ENCODE data around the gene GPD1.

The GPD1 gene

DNA sequence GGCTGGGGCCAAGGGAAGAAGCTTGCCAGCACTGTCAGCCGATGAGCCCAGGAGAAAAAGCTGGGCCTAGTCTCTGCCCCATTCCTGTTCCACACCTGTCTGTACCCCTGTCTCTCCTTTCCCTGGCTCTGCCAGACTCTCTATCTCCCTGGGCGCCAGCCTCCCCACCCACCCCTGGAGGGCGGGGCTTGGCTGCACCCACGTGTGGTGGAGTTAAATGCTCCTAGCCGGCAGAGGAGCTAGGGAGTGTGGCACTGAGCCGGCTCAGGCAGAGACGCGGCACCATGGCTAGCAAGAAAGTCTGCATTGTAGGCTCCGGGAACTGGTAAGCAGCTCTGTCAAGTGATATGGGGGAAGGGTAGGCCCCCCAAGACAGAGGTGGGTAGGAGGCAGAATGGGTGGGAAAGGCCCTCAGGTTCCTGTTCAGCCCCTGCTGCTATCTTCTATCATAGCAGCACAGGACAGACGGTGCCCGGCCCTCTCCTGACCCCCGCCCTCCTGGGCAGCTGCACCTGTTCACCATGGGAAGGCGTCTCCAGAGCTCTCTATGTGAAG, at the start of gene GPD1:
TSS of gene GPD1 (plus strand) at position 242 of the 555 bp plus-strand sequence. CDS start at position 285, 43 bp downstream.
- DNase-seq (ENCODE audit: low spot score), result peak; percentile 74

- DNase-seq (ENCODE audit: low spot score), result peak; percentile 80
These were observed 47.8 kb upstream of the GPD1 start for GRCh38 chr12:50055831-50056638.

GRCh38 chr12:50056639-50056976, 47.2 kb upstream of the GPD1 start:
- DNase-seq (ENCODE audit: low spot score), result no peak

- peak; percentile 88 for DNase-seq (ENCODE audit: low spot score)
These were observed 46.6 kb upstream of the GPD1 start, which contains the start of gene ASIC1 for GRCh38 chr12:50057000-50057841. Gene ASIC1, plus strand, starts transcription at chr12:50057596. Its CDS starts 1,171 bp downstream, at chr12:50058767.

DNA sequence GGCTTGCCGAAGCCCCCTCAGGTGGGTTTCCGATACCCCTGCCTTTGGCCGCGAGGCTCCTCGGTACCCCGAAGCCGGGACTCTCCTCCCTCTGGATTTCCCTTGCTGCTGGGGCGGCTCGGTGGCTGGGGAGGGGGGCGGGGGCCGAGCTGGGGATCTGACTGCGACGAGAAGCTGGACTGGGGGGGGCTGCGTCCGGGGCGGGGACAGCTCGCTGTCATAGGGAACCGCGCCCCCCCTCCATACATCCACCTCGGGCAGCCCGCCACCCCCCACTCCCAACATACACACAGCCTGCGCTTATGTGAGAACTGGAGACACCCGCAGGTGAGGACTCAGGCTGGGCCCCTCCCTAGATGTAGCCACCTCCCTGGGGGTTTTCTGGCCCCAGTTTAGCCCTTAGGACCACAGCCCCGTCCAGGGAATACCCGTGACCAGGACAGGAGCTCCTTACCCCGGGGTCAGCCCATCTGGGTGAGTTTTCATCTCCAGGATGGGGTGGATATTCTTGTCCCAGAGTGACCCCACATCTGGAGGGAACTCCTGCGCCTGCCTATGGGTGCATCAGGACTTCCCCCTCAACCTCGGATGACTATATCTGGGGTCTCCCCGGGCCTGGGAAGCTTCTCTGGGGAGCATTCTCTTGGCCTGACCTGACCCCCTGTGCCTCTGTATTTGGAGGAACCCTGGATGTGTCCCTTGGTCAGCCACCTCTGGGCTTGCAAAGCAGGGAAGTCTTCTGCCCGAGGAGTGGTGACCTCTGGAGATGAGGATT, 45.7 kb upstream of the GPD1 start:
- no peak for DNase-seq (ENCODE audit: low spot score)

- DNase-seq (ENCODE audit: low spot score), result no peak
These were observed 45.0 kb upstream of the GPD1 start for GRCh38 chr12:50058743-50059312.

- DNase-seq (ENCODE audit: low spot score), result no peak
These were observed 44.2 kb upstream of the GPD1 start for GRCh38 chr12:50059440-50060119.

DNA sequence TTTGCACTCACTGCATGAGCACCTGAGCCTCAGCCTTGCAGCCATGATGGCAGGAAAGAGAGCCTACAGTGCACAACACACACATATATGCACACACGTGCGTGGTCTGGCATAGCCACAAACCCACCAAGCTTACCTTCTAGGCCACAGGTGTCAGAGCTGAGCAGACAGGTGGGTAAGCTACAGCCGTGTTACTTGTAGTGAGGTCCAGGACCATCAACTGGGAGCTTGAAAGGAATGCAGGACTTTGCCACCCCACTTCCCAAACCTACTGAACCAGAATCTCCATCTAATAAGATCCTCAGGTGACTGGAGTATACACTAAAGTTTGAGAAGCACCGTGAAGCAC, 43.7 kb upstream of the GPD1 start:
- DNase-seq (ENCODE audit: low spot score), result no peak

DNA sequence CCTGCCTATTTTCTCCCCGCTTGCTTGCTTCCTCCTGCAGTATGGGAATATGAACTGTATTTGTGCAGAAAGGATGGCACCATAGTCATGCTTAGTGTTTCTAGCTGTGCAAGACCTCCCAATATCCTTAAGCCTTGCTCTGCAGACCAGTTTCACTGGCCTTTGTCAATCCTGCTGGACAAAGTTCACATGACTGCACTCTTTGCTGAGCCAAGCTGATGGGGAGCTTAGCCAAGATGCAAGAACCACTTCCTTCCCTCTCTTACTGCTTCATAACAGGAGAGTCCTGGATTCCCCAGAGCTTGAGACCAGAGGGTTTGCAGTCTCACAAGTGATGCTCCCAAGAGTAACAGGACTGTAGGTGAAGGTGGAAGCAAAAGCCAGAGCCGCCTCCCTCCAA, 42.6 kb upstream of the GPD1 start:
- no peak for DNase-seq (ENCODE audit: low spot score)

GRCh38 chr12:50061946-50062686, 41.7 kb upstream of the GPD1 start:
- DNase-seq (ENCODE audit: low spot score), result no peak

DNA sequence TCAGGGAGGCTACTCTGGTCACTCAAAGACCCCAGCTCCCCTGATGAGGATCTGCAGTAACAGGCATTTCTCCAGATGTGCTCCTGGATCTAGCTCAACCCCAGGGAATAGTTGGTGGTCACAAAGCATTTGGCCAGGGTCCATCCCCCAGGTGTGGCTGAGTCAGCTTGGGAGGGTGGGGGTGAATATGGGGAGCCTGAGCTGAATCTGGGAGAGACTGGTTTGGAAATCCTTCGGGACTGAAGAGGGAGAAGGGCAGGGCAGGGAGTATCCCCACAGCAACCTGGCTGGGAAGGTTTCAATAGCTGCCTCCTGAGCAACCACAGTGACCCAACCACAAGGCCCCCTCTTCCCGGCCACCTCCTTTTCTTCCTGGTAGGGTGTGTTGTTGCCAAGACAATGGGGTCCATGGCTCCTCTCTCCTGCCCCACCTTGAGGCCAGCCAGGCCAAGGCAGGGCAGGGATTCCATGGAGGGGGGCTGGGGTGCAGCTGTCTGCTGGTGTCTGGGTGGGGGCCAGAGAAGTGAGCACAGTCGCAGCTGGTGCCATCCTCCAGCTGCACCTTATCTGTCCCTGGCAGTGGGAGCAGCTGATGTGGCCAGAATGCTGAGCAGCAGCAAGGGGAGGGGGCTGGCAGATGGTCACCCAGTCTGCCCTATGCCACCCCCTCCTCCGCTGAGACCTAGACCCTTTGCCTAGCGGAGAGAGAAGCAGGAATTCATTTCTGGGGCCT, 40.9 kb upstream of the GPD1 start:
- no peak for DNase-seq (ENCODE audit: low spot score)

GRCh38 chr12:50065726-50066310, 38.0 kb upstream of the GPD1 start:
- no peak for DNase-seq (ENCODE audit: low spot score)

GRCh38 chr12:50066402-50066801, 37.4 kb upstream of the GPD1 start:
- DNase-seq (ENCODE audit: low spot score), result peak; percentile 84

DNA sequence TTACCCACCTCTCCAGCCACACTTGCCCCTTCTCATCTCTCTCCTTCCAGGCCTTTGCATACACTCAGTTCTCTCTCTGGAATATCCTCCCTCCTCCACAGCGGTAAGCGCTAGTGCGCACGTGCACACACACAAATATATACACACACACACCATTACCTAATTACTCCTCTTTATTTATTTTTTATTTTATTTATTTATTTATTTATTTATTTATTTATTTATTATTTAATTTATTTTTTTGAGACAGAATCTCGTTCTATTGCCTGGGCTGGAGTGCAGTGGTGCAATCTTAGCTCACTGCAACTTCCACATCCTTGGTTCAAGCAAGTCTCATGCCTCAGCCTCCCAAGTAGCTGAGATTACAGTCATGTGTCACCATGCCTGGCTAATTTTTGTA, 34.7 kb upstream of the GPD1 start:
- no peak for DNase-seq (ENCODE audit: low spot score)

DNA sequence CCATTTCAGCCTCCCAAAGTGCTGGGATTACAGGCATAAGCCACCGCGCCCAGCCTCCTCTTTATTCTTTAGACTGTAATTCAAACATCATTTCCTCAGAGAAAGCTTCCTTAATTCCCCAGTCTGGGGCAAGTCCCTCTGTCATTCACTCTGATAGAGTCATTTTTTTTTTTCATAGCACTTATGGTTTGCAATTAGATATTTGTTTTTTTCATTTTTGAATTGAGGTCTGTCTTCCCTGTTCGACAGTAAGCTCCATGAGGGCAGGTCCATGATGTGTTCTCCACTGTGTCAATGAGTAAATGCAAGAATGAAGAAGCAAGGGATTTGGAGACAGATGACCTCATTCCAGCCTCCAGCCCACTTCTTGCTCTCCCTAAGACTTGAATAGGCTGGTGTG, 34.3 kb upstream of the GPD1 start:
- DNase-seq (ENCODE audit: low spot score), result no peak

GRCh38 chr12:50070314-50071060, 33.3 kb upstream of the GPD1 start:
- DNase-seq (ENCODE audit: low spot score), result peak; percentile 83

DNA sequence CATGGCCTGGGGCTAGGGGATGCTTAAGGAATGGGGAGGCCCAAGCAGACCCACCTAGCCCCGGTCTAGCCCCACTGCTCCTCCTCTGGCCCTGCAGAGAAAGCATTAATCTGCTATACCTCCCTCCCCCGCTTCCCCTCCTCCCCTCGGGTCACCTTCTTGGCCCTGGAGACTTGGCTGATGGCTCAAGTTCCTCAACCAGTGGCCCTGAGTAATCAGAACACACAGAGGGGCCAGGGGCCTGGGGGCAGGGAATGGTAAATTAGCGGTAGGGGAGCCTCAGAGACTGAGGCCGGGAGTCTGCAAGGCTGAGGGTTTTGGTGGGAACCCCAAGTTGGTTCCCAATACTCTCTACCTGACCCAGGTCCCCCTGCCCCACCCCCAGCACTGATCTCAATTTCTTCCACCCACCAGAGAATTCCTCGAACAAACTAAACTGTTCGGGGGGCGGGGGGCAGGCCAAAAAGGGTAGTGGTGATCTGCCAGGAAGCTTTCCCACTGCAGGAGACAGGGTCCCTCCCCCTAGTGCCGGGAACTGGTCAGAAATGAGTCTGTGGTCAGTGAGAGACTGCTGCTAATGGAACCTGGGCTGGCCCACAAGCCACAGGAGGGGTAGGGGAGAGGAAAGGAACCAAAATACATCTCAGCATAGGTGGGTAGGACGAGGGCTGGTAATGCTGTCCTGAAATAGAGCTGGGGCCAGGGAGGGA, 31.5 kb upstream of the GPD1 start:
- no peak for DNase-seq (ENCODE audit: low spot score)

DNA sequence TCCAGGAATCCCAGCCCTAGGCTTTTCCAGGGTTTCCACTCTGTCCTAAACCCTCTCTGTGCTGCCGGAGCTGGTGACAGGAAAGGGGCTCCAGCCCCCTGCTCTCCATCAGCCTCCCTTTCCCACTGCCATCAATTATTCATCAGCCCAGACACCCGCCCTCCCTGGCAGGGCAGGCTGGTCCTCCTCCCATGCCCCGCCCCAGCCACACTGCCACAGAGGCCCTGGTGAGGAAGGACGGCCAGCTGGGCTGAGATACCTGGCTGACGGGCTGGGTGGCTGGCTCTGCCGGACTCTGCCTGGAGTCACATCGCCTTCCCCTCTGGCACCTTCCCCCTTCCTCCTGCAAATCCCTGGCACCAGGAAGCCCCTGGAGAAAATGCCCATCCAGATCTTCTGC, 30.6 kb upstream of the GPD1 start:
- no peak for DNase-seq (ENCODE audit: low spot score)
